Measurements from ENCODE around the gene ISM2.
"Not testable (repeated sequence)": the region's sequence is repeated elsewhere in the genome, so short reads cannot be mapped to it uniquely, and the experiment has no call there.

ISM2 gene

DNA sequence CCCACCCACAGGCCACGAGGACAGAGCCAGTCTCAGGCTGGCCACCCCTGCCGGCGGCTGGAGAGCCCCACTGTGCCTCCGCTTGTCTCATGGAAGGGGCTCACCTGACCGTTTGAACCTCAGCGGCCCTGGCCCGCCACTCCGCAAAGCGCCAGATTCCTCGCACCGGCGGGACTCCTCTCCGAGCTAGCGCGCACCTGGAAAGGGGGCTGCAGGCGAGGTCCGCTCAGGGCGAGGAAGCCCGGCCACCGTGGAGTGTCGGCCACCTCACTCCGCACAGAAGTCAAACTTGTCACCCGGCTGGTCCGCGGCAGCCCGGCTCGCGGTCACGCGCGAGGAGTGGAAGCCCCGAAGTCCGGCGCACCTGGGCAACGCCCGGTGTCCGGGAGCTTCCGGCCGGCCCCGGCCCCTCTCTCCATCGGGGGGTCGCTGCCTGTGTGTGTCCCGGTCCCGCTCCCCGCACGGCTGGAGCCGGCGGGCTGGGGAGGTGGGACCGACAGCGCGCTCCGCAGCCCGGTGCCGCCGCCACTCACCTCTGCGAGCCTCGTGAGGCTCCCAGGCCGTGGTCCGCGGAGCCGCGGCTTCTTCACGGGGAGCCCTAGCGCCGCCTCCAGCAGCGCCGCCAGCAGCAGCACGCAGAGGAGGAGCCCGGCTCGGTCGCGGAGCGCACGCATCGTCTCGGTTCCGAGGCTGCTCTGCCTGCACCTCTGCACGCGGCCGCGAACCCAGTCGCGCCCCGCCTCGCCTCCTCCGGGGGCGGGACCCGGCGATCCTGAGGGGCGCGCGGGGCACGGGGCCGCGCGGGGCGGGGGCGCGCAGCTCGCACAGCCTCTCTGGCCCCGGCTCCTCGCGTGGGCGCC lies at the start of gene ISM2:
Gene ISM2, minus strand, starts transcription at position 697 of the 860 bp plus-strand sequence. Its CDS starts 23 bp downstream, at position 674.
- no peak for DNase-seq (ENCODE audit: low read depth in 2 of 2)

DNA sequence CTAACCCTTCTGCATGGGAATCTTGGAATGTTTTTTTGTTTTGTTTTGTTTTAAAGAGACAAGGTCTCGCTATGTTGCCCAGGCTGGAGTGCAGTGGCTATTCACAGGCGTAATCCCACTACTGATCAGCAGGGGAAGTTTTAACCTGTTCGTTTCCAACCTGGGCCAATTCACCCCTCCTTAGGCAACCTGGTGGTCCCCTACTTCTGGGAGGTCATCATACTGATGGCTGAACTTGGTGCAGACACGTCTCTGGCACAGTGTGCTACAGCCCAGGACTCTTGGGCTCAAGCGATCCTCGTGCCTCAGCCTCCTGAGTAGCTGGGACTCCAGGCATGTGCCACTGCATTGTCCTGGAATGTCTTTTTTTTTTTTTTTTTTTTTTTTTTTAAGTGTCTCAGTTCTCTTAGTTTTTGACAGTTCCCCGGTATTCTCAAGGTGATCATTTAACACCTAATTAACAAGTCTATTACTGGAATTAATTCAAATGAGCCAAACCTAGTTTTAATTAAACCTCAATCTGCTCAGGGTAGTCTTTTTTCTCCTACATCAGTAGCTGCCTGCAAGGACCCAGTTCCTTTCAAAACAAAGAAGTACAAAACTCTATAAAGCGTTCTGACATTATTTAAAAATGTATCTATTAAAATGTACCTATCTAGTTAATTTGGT lies 49.0 kb upstream of the ISM2 start:
- no peak for DNase-seq (ENCODE audit: low read depth in 2 of 2)

DNA sequence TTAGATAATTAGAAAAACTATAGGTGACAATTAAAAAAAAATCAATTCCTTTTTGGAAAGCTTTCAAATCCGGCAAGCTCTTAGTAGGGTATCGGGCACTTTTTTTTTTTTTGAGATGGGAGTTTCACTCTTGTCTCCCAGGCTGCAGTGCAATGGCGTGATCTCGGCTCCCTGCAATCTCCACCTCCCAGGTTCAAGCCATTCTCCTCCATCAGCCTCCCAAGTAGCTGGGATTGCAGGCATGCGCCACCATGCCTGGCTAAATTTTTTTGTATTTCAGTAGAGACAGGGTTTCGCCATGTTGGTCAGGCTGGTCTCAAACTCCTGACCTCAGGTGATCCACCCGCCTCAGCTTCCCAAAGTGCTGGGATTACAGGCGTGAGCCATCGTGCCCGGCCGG lies 46.6 kb upstream of the ISM2 start:
- not testable (repeated sequence) for DNase-seq (ENCODE audit: low read depth in 2 of 2)

DNA sequence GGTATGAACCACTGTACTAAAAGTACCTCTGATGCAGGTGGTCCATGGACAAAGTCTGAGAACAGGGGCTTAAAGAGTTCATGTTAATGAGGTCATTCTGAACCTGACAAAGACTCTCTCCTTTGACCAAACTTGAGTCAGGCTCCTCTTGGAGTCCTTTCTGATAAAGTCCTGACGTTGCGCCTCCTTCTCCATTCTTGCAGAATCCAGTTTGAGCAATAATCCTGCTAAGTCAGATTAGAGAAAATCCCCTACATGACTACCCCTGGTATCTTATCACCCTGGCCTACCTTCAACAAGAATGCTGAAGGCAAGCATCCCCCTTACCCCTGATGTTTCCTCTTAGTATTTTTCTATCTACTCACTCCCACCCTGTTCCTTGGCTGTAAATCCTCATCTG lies 46.0 kb upstream of the ISM2 start:
- DNase-seq (ENCODE audit: low read depth in 2 of 2), result no peak

DNA sequence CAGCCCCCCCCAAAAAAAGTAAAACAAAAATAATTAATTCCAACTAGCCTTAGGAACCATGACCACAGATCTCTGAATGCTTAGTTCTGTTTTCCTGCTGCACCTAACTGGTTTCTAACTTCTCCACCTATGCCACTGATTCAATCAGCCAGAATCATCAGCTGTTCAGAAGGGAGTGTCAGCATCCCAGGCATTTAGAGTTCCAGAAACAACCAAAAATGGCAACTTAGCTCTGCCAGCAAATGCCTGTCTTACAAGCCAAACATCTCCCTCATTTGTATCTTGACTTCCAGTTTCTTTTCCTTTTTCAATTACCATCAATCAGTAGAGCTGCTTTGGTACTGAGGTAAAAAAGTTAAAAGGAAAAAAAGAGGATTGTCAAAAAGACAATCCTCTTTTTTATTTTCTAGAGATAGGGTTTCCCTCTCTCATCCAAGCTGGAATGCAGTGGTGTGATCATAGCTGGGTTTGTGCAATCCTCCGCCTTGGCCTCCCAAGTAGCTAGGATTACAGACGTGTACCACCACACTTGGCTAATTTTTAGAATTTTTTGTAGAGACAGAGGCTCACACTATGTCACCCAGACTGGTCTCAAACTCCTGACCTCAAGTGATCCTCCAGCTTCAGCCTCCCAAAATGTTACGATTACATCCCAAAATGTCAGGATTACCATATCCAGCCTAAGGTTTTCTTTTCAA lies 45.2 kb upstream of the ISM2 start:
- DNase-seq (ENCODE audit: low read depth in 2 of 2), result no peak

DNA sequence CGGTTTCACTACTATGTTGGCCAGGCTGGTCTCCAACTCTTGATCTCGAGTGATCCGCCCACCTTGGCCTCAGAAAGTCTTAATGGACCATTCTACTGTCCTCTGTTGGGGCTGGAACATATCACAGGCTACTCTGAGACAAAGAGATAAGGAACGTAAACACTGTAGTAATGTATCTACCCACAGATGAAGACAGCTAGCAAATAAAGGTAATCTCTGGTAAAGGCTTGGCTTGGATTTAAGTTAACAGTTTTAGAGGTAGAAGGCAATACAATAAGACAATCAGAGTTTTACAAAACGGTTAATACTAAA lies 44.6 kb upstream of the ISM2 start:
- no peak for DNase-seq (ENCODE audit: low read depth in 2 of 2)

DNA sequence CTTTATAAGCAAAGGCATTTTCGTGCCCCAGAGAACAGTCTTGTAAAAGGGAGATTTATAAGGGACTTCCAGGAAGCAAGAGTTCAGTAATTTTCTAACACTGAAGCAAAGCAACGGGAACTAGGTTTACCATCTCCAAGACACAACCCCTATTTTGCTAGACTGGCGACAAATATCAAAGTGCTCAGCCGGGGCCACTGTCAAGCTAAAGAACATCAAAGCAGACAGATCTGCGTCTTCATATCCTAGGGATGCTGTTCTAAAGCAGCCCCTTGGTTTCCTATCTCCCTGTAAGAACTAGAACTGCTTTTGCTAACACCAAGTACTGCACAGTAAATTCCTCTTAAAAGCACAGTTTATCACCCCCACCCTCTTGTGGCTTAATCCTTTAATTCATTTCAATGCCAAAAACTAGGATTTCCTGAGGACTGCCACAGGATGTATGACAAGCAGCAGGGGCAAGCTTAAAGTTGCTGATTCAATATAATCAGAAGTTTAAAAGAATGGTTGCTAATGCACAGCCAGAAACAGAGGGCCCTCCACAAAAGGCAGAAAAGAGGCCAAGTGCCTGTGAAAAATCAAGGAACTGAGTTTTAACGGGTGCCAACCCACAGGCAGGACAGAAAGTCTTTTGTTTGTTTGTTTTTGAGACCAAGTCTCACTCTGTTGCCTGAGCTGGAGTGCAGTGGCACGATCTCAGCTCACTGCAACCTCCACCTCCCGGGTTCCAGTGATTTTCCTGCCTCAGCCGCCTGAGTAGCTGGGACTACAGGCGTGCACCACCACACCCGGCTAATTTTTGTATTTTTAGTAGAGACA lies 44.0 kb upstream of the ISM2 start:
- no peak for DNase-seq (ENCODE audit: low read depth in 2 of 2)

DNA sequence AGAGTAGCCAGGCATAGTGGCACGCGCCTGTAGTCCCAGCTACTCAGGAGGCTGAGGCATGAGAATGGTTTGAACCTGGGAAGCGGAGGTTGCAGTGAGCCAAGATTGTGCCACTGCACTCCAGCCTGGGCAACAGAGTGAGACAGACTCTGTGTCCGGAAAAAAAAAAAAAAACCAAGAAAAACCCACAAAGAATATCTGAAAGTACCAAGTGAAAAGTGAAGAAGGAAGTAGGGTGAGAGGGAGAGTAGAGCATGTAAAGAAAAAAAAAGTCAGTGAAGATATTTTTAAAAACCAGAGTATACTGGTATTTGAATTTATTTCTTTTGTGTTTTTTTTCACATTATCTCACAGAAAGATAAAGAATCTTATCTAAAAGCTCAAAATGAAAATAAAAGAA lies 43.3 kb upstream of the ISM2 start:
- DNase-seq (ENCODE audit: low read depth in 2 of 2), result no peak

DNA sequence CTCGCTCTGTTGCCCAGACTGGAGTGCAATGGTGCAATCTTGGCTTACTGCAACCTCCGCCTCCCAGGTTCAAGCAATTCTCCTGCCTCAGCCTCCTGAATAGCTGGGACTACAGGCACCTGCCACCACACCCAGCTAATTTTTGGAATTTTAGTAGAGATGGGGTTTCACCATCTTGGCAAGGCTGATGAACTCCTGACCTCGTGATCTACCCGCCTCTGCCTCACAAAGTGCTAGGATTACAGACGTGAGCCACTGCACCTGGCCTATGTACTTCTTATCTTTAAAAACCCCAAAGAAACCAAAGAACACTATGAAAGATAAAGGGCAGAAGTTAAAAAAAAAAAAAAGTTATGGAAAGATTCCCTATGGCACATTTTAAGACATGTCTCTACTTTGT lies 38.3 kb upstream of the ISM2 start:
- not testable (repeated sequence) for DNase-seq (ENCODE audit: low read depth in 2 of 2)

DNA sequence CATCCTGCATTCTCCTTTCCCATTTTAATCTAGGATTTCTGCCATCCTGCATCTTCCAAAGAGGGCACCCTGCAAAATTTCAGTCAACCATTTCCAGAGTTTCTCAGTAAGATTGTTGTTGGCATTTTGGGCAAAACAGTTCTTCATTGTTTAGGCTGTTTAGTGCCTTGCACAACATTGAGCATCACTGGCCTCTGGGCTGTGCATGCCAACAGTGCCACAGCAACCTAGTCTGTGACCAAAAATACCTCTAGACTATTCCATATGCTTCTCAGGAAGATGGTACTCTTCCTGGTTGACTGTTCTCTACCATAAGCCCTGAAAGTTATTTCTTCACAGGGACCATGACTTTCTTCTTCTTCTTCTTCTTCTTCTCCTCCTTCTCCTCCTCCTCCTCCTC lies 32.5 kb upstream of the ISM2 start:
- no peak for DNase-seq (ENCODE audit: low read depth in 2 of 2)

DNA sequence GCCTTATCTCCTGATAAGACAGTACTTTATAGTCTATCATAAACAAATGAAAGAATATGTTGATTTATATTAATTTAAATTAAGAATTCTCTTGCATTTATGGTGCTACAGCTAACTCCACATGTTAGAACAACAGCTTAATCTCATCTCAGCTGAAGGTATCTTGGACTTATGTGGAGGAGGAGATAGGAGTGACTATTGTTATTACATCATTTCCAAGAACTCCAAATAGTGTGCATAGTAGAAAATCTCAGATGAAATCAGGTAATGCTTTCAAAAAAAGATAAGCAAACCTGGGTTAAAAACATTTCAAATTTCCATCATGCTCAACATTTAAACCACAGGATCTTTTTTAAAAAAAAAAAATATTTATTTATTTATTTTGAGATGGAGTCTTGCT lies 31.3 kb upstream of the ISM2 start:
- no peak for DNase-seq (ENCODE audit: low read depth in 2 of 2)

DNA sequence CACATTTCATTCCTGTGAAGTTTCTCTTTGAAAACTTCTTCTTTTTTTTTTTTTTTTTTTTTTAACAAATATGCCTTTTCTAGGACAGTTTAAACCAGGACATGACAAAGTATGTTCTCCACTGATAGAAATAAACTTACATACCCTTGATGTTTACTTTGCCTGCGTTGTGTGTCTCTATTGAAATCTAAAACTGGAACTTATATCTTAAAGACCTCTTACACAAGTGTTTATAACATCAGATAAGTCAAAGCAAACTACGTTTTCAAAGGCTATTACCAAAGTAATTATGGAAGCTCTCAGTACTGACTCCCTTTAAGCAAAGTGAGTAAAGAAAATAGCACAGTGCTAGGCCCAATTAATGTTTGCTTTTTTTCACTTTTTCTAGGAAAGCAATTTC lies 30.6 kb upstream of the ISM2 start:
- no peak for DNase-seq (ENCODE audit: low read depth in 2 of 2)

DNA sequence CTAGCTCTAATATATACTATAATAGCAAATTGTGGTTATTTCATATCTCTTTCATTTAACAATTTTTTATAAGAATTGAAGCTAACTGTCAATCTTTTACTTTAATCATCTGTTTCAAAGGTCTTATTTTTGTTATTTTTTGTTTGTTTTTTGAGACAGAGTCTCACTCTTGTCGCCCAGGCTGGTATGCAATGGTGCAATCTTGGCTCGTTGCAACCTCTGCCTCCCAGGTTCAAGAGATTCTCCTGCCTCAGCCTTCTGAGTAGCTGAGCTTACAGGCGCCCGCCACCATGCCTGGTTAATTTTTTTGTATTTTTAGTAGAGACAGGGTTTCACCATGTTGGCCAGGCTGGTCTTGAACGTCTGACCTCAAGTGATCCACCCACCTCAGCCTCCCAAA lies 30.1 kb upstream of the ISM2 start:
- not testable (repeated sequence) for DNase-seq (ENCODE audit: low read depth in 2 of 2)

DNA sequence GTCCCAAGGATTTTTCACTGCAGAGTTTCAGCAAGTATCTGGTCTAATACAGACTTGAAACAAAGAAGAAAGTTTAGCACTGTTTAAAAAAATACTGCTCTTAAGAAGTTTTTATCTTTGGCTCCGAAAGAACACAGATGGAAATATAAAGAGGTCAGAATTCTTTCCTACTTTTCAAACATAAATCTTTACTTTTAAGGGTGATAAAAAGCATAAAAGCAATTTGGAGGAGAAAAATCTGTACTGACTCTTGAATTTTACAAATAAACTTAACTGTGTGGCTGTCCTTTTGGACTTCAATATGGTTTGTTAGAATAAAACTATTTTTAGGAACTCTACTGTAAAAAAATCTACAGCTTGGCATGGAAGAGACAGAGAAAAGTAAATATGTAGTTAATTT lies 27.6 kb upstream of the ISM2 start:
- no peak for DNase-seq (ENCODE audit: low read depth in 2 of 2)

DNA sequence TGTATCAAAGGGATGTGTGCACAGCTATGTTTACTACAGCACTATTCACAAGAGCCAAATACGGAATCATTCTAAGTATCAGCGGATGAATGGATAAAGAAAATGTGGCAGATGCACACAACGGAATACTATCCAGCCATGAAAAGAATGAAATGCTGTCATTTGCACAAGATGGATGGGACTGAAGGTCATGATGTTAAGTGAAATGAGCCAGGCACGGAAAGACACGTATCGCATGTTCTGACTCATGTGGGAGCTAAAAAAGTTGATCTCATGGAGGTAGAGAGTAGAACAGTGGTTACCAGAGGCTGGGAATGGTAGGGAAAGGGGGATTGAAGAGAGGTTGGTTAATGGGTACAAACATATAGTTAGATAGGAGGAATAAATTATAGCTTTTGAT lies 25.9 kb upstream of the ISM2 start:
- DNase-seq (ENCODE audit: low read depth in 2 of 2), result no peak

DNA sequence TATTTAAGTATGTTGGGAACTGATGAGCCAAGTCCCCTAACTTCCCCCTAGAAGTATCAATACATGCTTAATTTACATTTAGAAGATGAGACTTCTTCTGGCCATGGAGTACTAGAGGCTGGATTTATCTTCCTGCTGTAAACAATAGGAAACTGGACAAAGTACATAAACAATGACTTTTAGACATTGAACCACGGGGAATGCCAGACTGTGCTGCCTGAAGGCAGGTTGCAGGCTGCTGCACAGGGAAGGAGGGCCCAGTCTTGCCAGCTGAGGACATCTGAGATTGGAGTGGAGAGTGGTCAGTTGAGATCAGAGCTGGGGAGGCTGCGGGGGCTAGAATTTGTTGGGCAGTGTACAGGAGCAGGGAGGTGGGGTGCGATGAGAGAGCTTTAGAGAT lies 24.5 kb upstream of the ISM2 start:
- DNase-seq (ENCODE audit: low read depth in 2 of 2), result no peak

DNA sequence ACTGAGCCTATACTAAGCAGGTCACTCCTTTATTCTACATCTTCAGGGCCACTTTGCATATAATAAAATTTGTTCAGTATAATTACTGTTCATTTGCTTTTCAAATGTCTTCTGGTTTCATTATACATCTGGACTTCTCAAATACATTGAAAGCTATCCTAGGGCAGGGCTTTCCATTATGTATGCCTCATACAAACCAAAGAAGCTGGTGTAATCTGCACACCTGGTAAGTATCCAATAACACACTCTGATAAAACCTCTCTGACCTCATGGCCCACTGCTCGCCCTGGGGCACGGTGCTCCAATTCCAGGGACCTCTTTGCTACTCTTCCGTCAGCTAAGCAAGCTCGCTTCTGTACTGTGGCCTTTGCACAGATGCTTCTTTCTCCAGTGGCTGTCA lies 21.9 kb upstream of the ISM2 start:
- DNase-seq (ENCODE audit: low read depth in 2 of 2), result no peak

DNA sequence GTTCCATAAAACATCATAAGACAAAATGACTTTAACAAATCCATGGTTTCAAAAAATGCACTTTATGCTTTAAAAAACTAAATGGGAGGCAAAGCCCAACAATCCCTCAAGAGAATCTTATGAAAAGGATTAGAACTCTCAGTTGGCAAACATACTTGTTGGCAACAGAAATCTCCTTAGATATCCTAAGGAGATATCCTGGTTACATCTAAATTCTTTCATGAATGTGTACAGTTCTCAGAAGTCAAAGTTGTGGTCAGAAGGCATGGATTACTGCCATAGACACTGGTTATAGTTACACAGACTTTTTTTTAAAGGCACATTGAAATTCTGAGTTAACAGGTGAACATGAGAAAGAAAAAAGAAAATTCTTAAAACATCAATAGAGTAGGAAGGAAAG lies 17.5 kb upstream of the ISM2 start:
- DNase-seq (ENCODE audit: low read depth in 2 of 2), result no peak

DNA sequence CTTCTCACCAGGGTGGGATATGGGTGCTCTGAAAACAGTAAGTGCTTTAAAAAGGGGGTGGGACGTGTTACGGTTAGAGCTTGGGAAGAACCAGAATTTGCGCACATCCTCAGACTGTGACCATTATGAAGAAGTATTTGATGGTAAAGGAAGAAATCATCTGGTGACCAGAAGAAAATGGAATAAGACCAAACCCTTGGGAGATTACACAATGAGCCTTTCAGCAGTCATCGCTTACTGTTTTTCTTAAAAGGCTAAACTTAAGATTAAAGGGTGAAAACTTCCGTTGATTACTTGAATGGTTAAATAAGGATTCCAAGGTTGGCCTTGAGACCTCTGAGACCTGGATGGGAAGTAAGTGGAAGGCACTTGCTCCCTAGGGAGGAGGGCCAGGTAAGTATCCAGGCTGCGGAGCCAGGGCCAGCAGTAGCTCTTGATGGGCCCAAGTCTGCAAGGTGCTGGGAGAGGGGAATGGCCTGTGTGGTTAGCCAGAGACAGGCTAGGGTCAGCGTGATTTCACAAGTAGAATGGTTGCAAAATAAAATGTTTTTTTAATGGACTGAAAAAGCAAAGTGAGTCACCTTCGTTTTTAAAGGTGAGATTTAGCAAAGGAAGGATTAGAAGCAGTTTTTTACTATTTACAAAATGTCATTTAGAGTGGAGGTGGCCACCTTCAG lies 13.0 kb upstream of the ISM2 start:
- no peak for DNase-seq (ENCODE audit: low read depth in 2 of 2)

DNA sequence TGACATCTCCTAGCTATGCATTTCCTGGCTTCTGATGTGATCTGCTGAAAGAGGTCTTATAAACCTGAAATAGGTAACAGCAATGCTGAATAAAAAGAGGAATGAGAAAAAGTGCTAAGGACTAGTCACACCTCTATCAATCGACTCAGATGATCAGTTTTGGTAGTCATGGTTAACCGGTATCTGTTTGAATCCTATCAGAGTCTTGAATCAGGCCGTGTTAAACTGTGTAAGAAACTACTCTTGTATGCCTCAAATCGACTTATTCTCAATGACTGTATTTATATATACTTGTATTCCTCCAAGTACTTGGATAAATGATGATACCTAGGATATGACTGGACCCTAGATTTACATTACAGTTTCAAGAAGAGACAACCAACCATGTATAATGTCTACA lies 10.8 kb upstream of the ISM2 start:
- no peak for DNase-seq (ENCODE audit: low read depth in 2 of 2)

DNA sequence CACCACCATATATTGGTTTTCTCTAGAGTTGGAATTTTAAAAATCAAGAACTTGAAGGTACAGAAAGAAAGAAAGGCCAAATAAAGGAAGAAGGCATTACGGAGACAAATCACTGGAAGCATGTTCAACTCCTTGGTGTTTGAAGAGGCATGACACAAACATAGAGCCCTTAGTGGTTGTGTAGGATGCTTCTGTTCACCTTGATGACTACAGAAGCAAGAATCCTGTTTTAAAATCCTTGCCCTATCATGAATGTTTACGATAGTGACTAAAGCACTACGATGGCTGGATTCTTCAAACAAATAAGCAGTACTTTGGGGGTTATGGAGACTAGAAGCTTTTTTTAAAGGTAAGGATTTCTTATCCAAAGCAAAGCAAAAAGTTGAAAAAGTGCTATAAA lies 10.3 kb upstream of the ISM2 start:
- no peak for DNase-seq (ENCODE audit: low read depth in 2 of 2)

DNA sequence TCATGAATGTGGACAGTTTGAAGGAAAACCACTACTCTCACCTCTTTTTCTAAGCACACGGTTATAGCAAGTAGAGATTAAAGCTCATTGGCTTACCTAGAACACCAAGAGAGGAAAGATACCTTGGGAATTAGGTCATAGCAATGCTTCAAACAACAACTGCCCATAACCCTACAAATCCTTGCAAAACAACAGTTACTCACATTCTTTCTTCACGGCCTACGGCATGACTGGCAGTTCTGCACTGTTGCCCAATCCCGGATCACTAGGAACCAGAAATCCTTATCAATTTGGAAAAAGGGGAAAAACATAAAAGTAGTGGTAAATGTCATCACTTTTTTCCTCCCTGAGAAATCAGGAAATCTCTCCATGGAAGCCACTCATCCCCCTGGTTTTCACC lies 9.6 kb upstream of the ISM2 start:
- DNase-seq (ENCODE audit: low read depth in 2 of 2), result no peak
